ENCODE results near the gene OGFOD2.

DNA sequence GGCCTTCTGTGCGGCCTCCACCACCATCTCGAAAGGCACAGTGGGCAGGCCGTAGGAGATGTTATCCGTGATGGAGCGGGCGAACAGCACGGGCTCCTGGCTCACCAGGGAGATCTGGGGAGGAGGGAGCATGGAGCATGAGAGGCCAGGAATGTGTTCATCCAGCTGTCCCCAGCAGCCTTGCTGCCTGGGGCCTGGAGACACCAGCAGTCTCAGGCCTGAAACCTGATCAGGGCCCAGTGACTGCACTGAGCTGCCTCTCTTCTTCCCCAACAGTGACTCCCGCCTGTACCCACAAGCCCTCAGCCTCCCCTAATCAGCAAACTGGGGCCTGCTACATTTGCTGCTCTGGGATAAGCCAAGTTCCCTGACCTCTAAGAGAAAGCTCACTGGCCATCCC, 39.7 kb upstream of the OGFOD2 start:
- TF ChIP-seq, protein P1, sequence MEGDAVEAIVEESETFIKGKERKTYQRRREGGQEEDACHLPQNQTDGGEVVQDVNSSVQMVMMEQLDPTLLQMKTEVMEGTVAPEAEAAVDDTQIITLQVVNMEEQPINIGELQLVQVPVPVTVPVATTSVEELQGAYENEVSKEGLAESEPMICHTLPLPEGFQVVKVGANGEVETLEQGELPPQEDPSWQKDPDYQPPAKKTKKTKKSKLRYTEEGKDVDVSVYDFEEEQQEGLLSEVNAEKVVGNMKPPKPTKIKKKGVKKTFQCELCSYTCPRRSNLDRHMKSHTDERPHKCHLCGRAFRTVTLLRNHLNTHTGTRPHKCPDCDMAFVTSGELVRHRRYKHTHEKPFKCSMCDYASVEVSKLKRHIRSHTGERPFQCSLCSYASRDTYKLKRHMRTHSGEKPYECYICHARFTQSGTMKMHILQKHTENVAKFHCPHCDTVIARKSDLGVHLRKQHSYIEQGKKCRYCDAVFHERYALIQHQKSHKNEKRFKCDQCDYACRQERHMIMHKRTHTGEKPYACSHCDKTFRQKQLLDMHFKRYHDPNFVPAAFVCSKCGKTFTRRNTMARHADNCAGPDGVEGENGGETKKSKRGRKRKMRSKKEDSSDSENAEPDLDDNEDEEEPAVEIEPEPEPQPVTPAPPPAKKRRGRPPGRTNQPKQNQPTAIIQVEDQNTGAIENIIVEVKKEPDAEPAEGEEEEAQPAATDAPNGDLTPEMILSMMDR (IDR thresholded peaks at IDR 0.05), result no peak
- TF ChIP-seq POLR2A (IDR thresholded peaks at IDR 0.05), result no peak
